ENCODE results near the gene CAVIN2.

CAVIN2 gene

GRCh38 chr2:191848771-191849767 is 2.2 kb upstream of the CAVIN2 start:
- no peaks in the 10 kb centered on the region for H3K36me3 ChIP-seq (ENCODE audit: control insufficient read depth, insufficient read depth, low read length)
- H3K4me3 ChIP-seq (ENCODE audit: low read length), result no peak overlapping the region
- peaks cover 10% of the 10 kb centered on the region for H3K4me1 ChIP-seq (ENCODE audit: control insufficient read depth, insufficient read depth, low read length)
- no peaks in the 10 kb centered on the region for H3K27me3 ChIP-seq (ENCODE audit: control insufficient read depth, insufficient read depth, low read length)
- no peaks in the 10 kb centered on the region for H3K9me3 ChIP-seq (ENCODE audit: control insufficient read depth, low read length)
- no peak overlapping the region for H3K9ac ChIP-seq (ENCODE audit: low read length)

GRCh38 chr2:191847764-191848163 is 876 bp upstream of the CAVIN2 start:
- H3K4me1 ChIP-seq (ENCODE audit: control insufficient read depth, insufficient read depth, low read length), result peaks cover 10% of the 10 kb centered on the region
- H3K36me3 ChIP-seq (ENCODE audit: control insufficient read depth, insufficient read depth, low read length), result no peaks in the 10 kb centered on the region
- no peak overlapping the region for H3K9ac ChIP-seq (ENCODE audit: low read length)
- H3K9me3 ChIP-seq (ENCODE audit: control insufficient read depth, low read length), result no peaks in the 10 kb centered on the region
- no peaks in the 10 kb centered on the region for H3K27me3 ChIP-seq (ENCODE audit: control insufficient read depth, insufficient read depth, low read length)
- no peak overlapping the region for H3K4me3 ChIP-seq (ENCODE audit: low read length)

GRCh38 chr2:191845876-191846514 is 893 bp downstream of the CAVIN2 start:
- H3K9ac ChIP-seq (ENCODE audit: low read length), result peak overlapping the region; percentile 42
- H3K4me3 ChIP-seq (ENCODE audit: low read length), result peak overlapping the region; percentile 4
- peaks cover 10% of the 10 kb centered on the region for H3K4me1 ChIP-seq (ENCODE audit: control insufficient read depth, insufficient read depth, low read length)
- H3K27me3 ChIP-seq (ENCODE audit: control insufficient read depth, insufficient read depth, low read length), result no peaks in the 10 kb centered on the region
- no peaks in the 10 kb centered on the region for H3K36me3 ChIP-seq (ENCODE audit: control insufficient read depth, insufficient read depth, low read length)
- H3K9me3 ChIP-seq (ENCODE audit: control insufficient read depth, low read length), result no peaks in the 10 kb centered on the region

- Histone ChIP-seq H3K9ac (ENCODE audit: low read length) (peak overlapping the region; percentile 35), H3K27me3 (ENCODE audit: control insufficient read depth, insufficient read depth, low read length) (no peaks in the 10 kb centered on the region), H3K4me1 (ENCODE audit: control insufficient read depth, insufficient read depth, low read length) (peaks cover 10% of the 10 kb centered on the region), H3K36me3 (ENCODE audit: control insufficient read depth, insufficient read depth, low read length) (no peaks in the 10 kb centered on the region), H3K4me3 (ENCODE audit: low read length) (peak overlapping the region; percentile 4), H3K9me3 (ENCODE audit: control insufficient read depth, low read length) (no peaks in the 10 kb centered on the region)
Measured at GRCh38 chr2:191845248-191845715, 1.6 kb downstream of the CAVIN2 start.

- H3K27me3 ChIP-seq (ENCODE audit: control insufficient read depth, insufficient read depth, low read length), result no peaks in the 10 kb centered on the region
- no peaks in the 10 kb centered on the region for H3K9me3 ChIP-seq (ENCODE audit: control insufficient read depth, low read length)
- no peaks in the 10 kb centered on the region for H3K36me3 ChIP-seq (ENCODE audit: control insufficient read depth, insufficient read depth, low read length)
- H3K4me3 ChIP-seq (ENCODE audit: low read length), result peak overlapping the region; percentile 7
- H3K9ac ChIP-seq (ENCODE audit: low read length), result peak overlapping the region; percentile 35
- peaks cover 10% of the 10 kb centered on the region for H3K4me1 ChIP-seq (ENCODE audit: control insufficient read depth, insufficient read depth, low read length)
Measured at GRCh38 chr2:191844706-191845105, 2.2 kb downstream of the CAVIN2 start.

GRCh38 chr2:191840921-191841320 is 6.0 kb downstream of the CAVIN2 start:
- no peaks in the 10 kb centered on the region for H3K9me3 ChIP-seq (ENCODE audit: control insufficient read depth, low read length)
- H3K27me3 ChIP-seq (ENCODE audit: control insufficient read depth, insufficient read depth, low read length), result no peaks in the 10 kb centered on the region
- H3K36me3 ChIP-seq (ENCODE audit: control insufficient read depth, insufficient read depth, low read length), result no peaks in the 10 kb centered on the region
- H3K4me3 ChIP-seq (ENCODE audit: low read length), result no peak overlapping the region
- no peaks in the 10 kb centered on the region for H3K4me1 ChIP-seq (ENCODE audit: control insufficient read depth, insufficient read depth, low read length)
- no peak overlapping the region for H3K9ac ChIP-seq (ENCODE audit: low read length)

GRCh38 chr2:191839918-191840804 is 6.7 kb downstream of the CAVIN2 start:
- Histone ChIP-seq H3K36me3 (ENCODE audit: control insufficient read depth, insufficient read depth, low read length) (no peaks in the 10 kb centered on the region), H3K27me3 (ENCODE audit: control insufficient read depth, insufficient read depth, low read length) (no peaks in the 10 kb centered on the region), H3K4me3 (ENCODE audit: low read length) (no peak overlapping the region), H3K9ac (ENCODE audit: low read length) (no peak overlapping the region), H3K9me3 (ENCODE audit: control insufficient read depth, low read length) (no peaks in the 10 kb centered on the region), H3K4me1 (ENCODE audit: control insufficient read depth, insufficient read depth, low read length) (no peaks in the 10 kb centered on the region)

GRCh38 chr2:191838526-191838925 is 8.4 kb downstream of the CAVIN2 start:
- no peaks in the 10 kb centered on the region for H3K9me3 ChIP-seq (ENCODE audit: control insufficient read depth, low read length)
- H3K4me1 ChIP-seq (ENCODE audit: control insufficient read depth, insufficient read depth, low read length), result no peaks in the 10 kb centered on the region
- H3K9ac ChIP-seq (ENCODE audit: low read length), result no peak overlapping the region
- no peaks in the 10 kb centered on the region for H3K27me3 ChIP-seq (ENCODE audit: control insufficient read depth, insufficient read depth, low read length)
- no peaks in the 10 kb centered on the region for H3K36me3 ChIP-seq (ENCODE audit: control insufficient read depth, insufficient read depth, low read length)
- no peak overlapping the region for H3K4me3 ChIP-seq (ENCODE audit: low read length)

GRCh38 chr2:191836853-191837769 is 9.8 kb downstream of the CAVIN2 start:
- H3K4me3 ChIP-seq (ENCODE audit: low read length), result no peak overlapping the region
- no peaks in the 10 kb centered on the region for H3K36me3 ChIP-seq (ENCODE audit: control insufficient read depth, insufficient read depth, low read length)
- no peaks in the 10 kb centered on the region for H3K4me1 ChIP-seq (ENCODE audit: control insufficient read depth, insufficient read depth, low read length)
- no peak overlapping the region for H3K9ac ChIP-seq (ENCODE audit: low read length)
- H3K27me3 ChIP-seq (ENCODE audit: control insufficient read depth, insufficient read depth, low read length), result no peaks in the 10 kb centered on the region
- H3K9me3 ChIP-seq (ENCODE audit: control insufficient read depth, low read length), result no peaks in the 10 kb centered on the region

GRCh38 chr2:191836471-191836852 is 10.4 kb downstream of the CAVIN2 start:
- no peaks in the 10 kb centered on the region for H3K4me1 ChIP-seq (ENCODE audit: control insufficient read depth, insufficient read depth, low read length)

More at GRCh38 chr2:191836471-191836852, 10.4 kb downstream of the CAVIN2 start:
- Histone ChIP-seq H3K4me3 (ENCODE audit: low read length) (no peak overlapping the region), H3K36me3 (ENCODE audit: control insufficient read depth, insufficient read depth, low read length) (no peaks in the 10 kb centered on the region), H3K27me3 (ENCODE audit: control insufficient read depth, insufficient read depth, low read length) (no peaks in the 10 kb centered on the region), H3K9me3 (ENCODE audit: control insufficient read depth, low read length) (no peaks in the 10 kb centered on the region), H3K9ac (ENCODE audit: low read length) (no peak overlapping the region)
